ENCODE data around the gene DLK1. TPM values are rescaled to one million over a fixed set of nuclear protein-coding genes. Genes with fewer than 3 reads are reported as not detected.

The DLK1 gene
- total RNA-seq, 5 donors from 2014 or later (not counting 1 experiment from before 2014, with no cell fraction given) = 1.7 to 2.2 (median 2.2) TPM; not detected in 2

DNA sequence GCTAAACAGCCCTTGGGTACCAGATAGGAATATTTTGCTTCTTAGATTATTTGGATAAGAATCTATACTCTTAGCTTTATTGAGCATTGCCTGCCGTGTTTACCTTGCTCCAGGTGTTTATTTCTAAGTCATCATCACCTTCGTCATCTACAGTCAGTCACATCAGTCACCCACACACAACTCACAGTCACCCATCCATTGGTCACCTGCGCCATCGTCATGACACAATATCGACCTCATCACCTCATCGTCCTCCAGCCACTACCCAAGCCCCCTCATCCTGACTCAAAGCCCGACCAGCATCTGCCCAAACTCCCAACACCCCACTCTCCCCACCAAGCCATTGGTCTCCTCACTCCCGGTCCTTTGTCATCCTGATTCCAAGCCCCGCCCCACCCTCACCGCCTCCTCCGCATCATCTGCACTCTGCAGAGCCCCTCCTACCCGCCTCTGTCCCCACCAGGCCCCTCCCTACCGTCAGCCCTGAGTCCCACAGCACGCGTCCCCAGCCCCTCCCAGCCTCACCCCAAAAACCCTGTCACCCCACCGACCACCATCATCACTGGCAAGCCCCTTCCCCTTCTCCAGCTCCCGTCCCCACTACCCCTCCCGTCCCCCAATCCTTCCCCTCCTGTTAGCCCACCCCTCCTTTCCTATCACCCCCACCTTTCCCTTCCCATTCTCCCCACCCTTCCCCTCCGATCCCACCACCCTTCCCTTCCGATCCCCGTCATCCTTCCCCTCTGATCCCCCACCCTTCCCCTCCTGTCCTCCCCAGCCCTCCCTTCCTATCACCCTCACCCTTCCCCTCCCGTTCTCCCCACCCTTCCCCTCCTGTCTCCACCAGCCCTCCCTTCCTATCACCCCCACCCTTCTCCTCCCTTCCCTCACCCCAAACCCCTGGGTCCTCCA lies 9.8 kb downstream of the DLK1 start:
- peaks cover 0 to 5% (median 0%) of the 10 kb centered on the region in 3 donors for H3K9me3 Mint-ChIP-seq
- peaks cover 0 to 18% of the 10 kb centered on the region in 2 experiments for H3K27me3 ChIP-seq (replicated peaks in 1 of 2; ENCODE audit: control insufficient read depth in 2 of 2, extremely low read depth in 1 of 2, insufficient read depth in 2 of 2, low read length in 1 of 2)
- no peak overlapping the region for H3K27ac ChIP-seq (ENCODE audit: low read length)
- 85% methylated on average over 18 of the region's 22 CpGs for WGBS (ENCODE audit: insufficient coverage)
- no peak overlapping the region for H3K27ac Mint-ChIP-seq
- no peak for DNase-seq
- no peaks in the 10 kb centered on the region for H3K9me3 ChIP-seq
- ChIA-PET POLR2A (no interaction called here), CTCF (no interaction called here)
- ATAC-seq (replicated peaks in 1 of 4) = no peak
- no peak overlapping the region for H3K4me3 Mint-ChIP-seq
- peaks cover 0 to 12% of the 10 kb centered on the region in 2 donors for H3K27me3 Mint-ChIP-seq
- H3K4me3 ChIP-seq (ENCODE audit: control insufficient read depth in 1 of 2, extremely low read depth in 1 of 2, low read length in 1 of 2) = no peak overlapping the region
- H3K4me1 Mint-ChIP-seq = no peaks in the 10 kb centered on the region
- H3K4me1 ChIP-seq (ENCODE audit: control insufficient read depth in 1 of 2, extremely low read depth in 1 of 2, insufficient read depth in 2 of 2, low read length in 2 of 2) = no peaks in the 10 kb centered on the region
- H3K36me3 ChIP-seq (ENCODE audit: control insufficient read depth in 2 of 2, extremely low read depth in 1 of 2, insufficient read depth in 1 of 2, low read length in 1 of 2) = no peaks in the 10 kb centered on the region
- H3K36me3 Mint-ChIP-seq = no peaks in the 10 kb centered on the region

GRCh38 chr14:100737526-100737925 lies 10.8 kb downstream of the DLK1 start:
- Mint-ChIP-seq H3K4me3 (no peak overlapping the region), H3K36me3 (no peaks in the 10 kb centered on the region), H3K27me3 (peaks cover 0 to 12% of the 10 kb centered on the region in 2 donors), H3K27ac (no peak overlapping the region), H3K4me1 (no peaks in the 10 kb centered on the region), H3K9me3 (peaks cover 0 to 5% (median 0%) of the 10 kb centered on the region in 3 donors)
- Histone ChIP-seq H3K9me3 (no peaks in the 10 kb centered on the region), H3K4me1 (ENCODE audit: control insufficient read depth in 1 of 2, extremely low read depth in 1 of 2, insufficient read depth in 2 of 2, low read length in 2 of 2) (no peaks in the 10 kb centered on the region), H3K27me3 (replicated peaks in 1 of 2; ENCODE audit: control insufficient read depth in 2 of 2, extremely low read depth in 1 of 2, insufficient read depth in 2 of 2, low read length in 1 of 2) (peaks cover 0 to 15% of the 10 kb centered on the region in 2 experiments), H3K4me3 (ENCODE audit: control insufficient read depth in 1 of 2, extremely low read depth in 1 of 2, low read length in 1 of 2) (no peak overlapping the region), H3K27ac (ENCODE audit: low read length) (no peak overlapping the region), H3K36me3 (ENCODE audit: control insufficient read depth in 2 of 2, extremely low read depth in 1 of 2, insufficient read depth in 1 of 2, low read length in 1 of 2) (no peaks in the 10 kb centered on the region)
- CTCF ChIA-PET = no interaction called here
- POLR2A ChIA-PET = no interaction called here
- 89% methylated on average over 9 of the region's 17 CpGs for WGBS (ENCODE audit: insufficient coverage)
- no peak for ATAC-seq (replicated peaks in 1 of 4)
- DNase-seq = no peak

DNA sequence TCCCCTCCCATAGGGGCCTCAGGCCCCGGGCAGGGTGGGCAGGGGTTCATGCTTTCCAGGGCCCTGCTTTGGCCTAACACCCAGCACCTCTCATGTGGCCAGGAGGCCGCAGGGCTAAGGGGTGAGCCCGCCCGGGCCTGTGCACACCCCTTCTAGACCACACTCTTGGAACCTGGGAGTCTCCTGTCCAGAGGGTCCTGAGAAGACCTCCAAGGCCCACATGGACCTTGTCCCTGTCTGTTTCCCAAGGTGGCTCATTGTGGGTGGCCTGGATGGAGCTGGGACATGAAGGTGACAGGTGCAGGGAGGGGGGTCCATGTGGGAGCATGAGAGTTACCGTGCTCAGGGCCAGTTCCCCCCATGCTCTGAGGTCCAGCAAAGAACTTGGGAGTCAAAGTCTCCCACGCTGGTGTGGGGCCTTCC lies 11.6 kb downstream of the DLK1 start:
- Mint-ChIP-seq H3K9me3 (peaks cover 0 to 5% (median 0%) of the 10 kb centered on the region in 3 donors), H3K27me3 (peaks cover 0 to 12% of the 10 kb centered on the region in 2 donors), H3K4me3 (no peak overlapping the region), H3K36me3 (no peaks in the 10 kb centered on the region), H3K4me1 (no peaks in the 10 kb centered on the region), H3K27ac (no peak overlapping the region)
- WGBS (ENCODE audit: insufficient coverage) = 78% methylated on average over 4 of the region's 6 CpGs
- Histone ChIP-seq H3K27me3 (replicated peaks in 1 of 2; ENCODE audit: control insufficient read depth in 2 of 2, extremely low read depth in 1 of 2, insufficient read depth in 2 of 2, low read length in 1 of 2) (peaks cover 0 to 13% of the 10 kb centered on the region in 2 experiments), H3K9me3 (no peaks in the 10 kb centered on the region), H3K4me1 (ENCODE audit: control insufficient read depth in 1 of 2, extremely low read depth in 1 of 2, insufficient read depth in 2 of 2, low read length in 2 of 2) (no peaks in the 10 kb centered on the region), H3K36me3 (ENCODE audit: control insufficient read depth in 2 of 2, extremely low read depth in 1 of 2, insufficient read depth in 1 of 2, low read length in 1 of 2) (no peaks in the 10 kb centered on the region), H3K4me3 (ENCODE audit: control insufficient read depth in 1 of 2, extremely low read depth in 1 of 2, low read length in 1 of 2) (no peak overlapping the region), H3K27ac (ENCODE audit: low read length) (no peak overlapping the region)
- ATAC-seq (replicated peaks in 1 of 4) (no peak), DNase-seq (no peak)
- CTCF ChIA-PET = no interaction called here
- POLR2A ChIA-PET = no interaction called here

DNA sequence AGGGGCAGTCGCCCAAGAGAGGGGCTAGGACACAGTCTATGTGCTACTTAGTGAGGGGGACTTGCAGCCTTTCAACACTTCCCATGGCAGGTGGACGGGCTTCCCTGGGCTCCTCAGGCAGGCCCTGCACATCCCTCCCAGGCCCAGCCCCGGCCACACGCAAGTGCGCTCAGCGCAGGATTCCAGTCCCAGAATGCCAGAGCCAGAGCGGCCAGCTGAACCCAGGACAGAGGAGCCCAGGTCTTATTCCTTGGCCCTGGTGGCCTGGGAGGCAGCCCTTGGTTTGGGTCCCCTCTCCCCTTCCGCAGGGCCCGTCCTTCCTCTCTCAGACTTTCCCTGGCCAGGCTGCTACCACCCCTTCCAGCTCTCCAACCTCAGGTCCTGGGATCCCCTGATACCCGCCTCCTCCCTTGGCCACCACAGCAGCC lies 12.0 kb downstream of the DLK1 start:
- ATAC-seq (replicated peaks in 1 of 4) = no peak
- Mint-ChIP-seq H3K4me3 (no peak overlapping the region), H3K4me1 (no peaks in the 10 kb centered on the region), H3K36me3 (no peaks in the 10 kb centered on the region), H3K27ac (no peak overlapping the region), H3K27me3 (peaks cover 0 to 13% of the 10 kb centered on the region in 2 donors), H3K9me3 (peaks cover 0 to 5% (median 0%) of the 10 kb centered on the region in 3 donors)
- no peak overlapping the region for H3K4me3 ChIP-seq (ENCODE audit: control insufficient read depth in 1 of 2, extremely low read depth in 1 of 2, low read length in 1 of 2)
- no peak for DNase-seq
- ChIA-PET POLR2A (no interaction called here), CTCF (no interaction called here)
- H3K4me1 ChIP-seq (ENCODE audit: control insufficient read depth in 1 of 2, extremely low read depth in 1 of 2, insufficient read depth in 2 of 2, low read length in 2 of 2) = no peaks in the 10 kb centered on the region
- no peak overlapping the region for H3K27ac ChIP-seq (ENCODE audit: low read length)
- H3K36me3 ChIP-seq (ENCODE audit: control insufficient read depth in 2 of 2, extremely low read depth in 1 of 2, insufficient read depth in 1 of 2, low read length in 1 of 2) = no peaks in the 10 kb centered on the region
- no peaks in the 10 kb centered on the region for H3K9me3 ChIP-seq
- peaks cover 0 to 13% of the 10 kb centered on the region in 2 experiments for H3K27me3 ChIP-seq (replicated peaks in 1 of 2; ENCODE audit: control insufficient read depth in 2 of 2, extremely low read depth in 1 of 2, insufficient read depth in 2 of 2, low read length in 1 of 2)
- WGBS (ENCODE audit: insufficient coverage) = 88% methylated on average over 10 of the region's 10 CpGs

- no peak for ATAC-seq (replicated peaks in 1 of 4)
- POLR2A ChIA-PET = no interaction called here
- CTCF ChIA-PET = no interaction called here
Measured at GRCh38 chr14:100739306-100739705, 12.6 kb downstream of the DLK1 start.

DNA sequence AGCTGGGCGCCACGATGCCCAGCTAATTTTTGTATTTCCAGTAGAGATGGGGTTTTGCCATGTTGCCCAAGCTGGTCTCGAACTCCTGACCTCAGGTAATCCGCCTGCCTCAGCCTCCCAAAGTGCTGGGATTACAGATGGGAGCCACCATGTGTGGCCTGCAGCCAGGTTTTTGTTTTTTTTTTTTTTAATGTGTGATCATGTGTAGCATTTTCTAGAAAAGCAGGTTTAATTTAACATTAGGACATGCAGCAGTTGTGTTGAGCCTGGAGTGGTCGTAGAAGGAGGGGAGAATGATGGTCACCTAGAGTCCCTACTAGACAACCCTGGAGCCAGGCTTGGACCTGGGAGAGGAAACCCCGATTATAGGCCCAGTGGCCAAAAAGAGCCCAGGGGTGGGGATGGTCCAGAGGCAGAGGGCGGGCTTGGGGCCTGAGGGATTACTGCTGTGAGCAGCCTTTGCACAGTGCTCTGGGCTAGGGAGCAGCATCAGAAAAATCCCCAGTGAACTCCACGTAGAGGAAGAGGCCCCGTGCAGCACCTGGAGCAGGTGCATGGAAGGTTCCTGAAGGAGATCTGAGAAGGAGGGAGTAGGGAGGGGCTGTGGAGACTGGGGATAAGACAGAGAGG lies 13.6 kb downstream of the DLK1 start:
- peaks cover 0 to 9% of the 10 kb centered on the region in 2 experiments for H3K27me3 ChIP-seq (replicated peaks in 1 of 2; ENCODE audit: control insufficient read depth in 2 of 2, extremely low read depth in 1 of 2, insufficient read depth in 2 of 2, low read length in 1 of 2)
- no peaks in the 10 kb centered on the region for H3K36me3 ChIP-seq (ENCODE audit: control insufficient read depth in 2 of 2, extremely low read depth in 1 of 2, insufficient read depth in 1 of 2, low read length in 1 of 2)
- Mint-ChIP-seq H3K27me3 (peaks cover 3 to 17% of the 10 kb centered on the region in 2 donors), H3K4me1 (no peaks in the 10 kb centered on the region), H3K27ac (no peak overlapping the region), H3K4me3 (no peak overlapping the region), H3K9me3 (peaks cover 0 to 5% (median 0%) of the 10 kb centered on the region in 3 donors), H3K36me3 (no peaks in the 10 kb centered on the region)
- CTCF ChIA-PET = no interaction called here
- POLR2A ChIA-PET = interaction anchor here in 1 of 2 donors (0.6 kb wide), 1 partner anchor 8 kb away, joined by 7 read pairs; no protein-coding TSS in a partner anchor
- H3K27ac ChIP-seq (ENCODE audit: low read length) = no peak overlapping the region
- no peak overlapping the region for H3K4me3 ChIP-seq (ENCODE audit: control insufficient read depth in 1 of 2, extremely low read depth in 1 of 2, low read length in 1 of 2)
- ATAC-seq (replicated peaks in 1 of 4) (no peak), DNase-seq (no peak)
- WGBS (ENCODE audit: insufficient coverage) = 88% methylated on average over 3 of the region's 9 CpGs
- no peaks in the 10 kb centered on the region for H3K9me3 ChIP-seq
- H3K4me1 ChIP-seq (ENCODE audit: control insufficient read depth in 1 of 2, extremely low read depth in 1 of 2, insufficient read depth in 2 of 2, low read length in 2 of 2) = no peaks in the 10 kb centered on the region

More at GRCh38 chr14:100739306-100739705, 12.6 kb downstream of the DLK1 start:
- Histone ChIP-seq H3K4me1 (ENCODE audit: control insufficient read depth in 1 of 2, extremely low read depth in 1 of 2, insufficient read depth in 2 of 2, low read length in 2 of 2) (no peaks in the 10 kb centered on the region), H3K9me3 (no peaks in the 10 kb centered on the region), H3K36me3 (ENCODE audit: control insufficient read depth in 2 of 2, extremely low read depth in 1 of 2, insufficient read depth in 1 of 2, low read length in 1 of 2) (no peaks in the 10 kb centered on the region), H3K27me3 (replicated peaks in 1 of 2; ENCODE audit: control insufficient read depth in 2 of 2, extremely low read depth in 1 of 2, insufficient read depth in 2 of 2, low read length in 1 of 2) (peaks cover 0 to 12% of the 10 kb centered on the region in 2 experiments), H3K4me3 (ENCODE audit: control insufficient read depth in 1 of 2, extremely low read depth in 1 of 2, low read length in 1 of 2) (no peak overlapping the region), H3K27ac (ENCODE audit: low read length) (no peak overlapping the region)
- no peak overlapping the region for H3K27ac Mint-ChIP-seq
- 85% methylated on average over 9 of the region's 11 CpGs for WGBS (ENCODE audit: insufficient coverage)
- H3K4me1 Mint-ChIP-seq = no peaks in the 10 kb centered on the region
- H3K4me3 Mint-ChIP-seq = no peak overlapping the region
- H3K27me3 Mint-ChIP-seq = peaks cover 3 to 17% of the 10 kb centered on the region in 2 donors
- H3K9me3 Mint-ChIP-seq = peaks cover 0 to 5% (median 0%) of the 10 kb centered on the region in 3 donors
- DNase-seq = peak in 1 of 35 experiments; percentile 15
- no peaks in the 10 kb centered on the region for H3K36me3 Mint-ChIP-seq

Data from T-cell (primary cell).